CD4-positive, alpha-beta T cell treated with Interleukin-1 beta for 1 hour (primary cell): Measurements from ENCODE around the gene CWF19L2.
A peak's percentile ranks its signal among the peaks of the same experiment; 100 is the strongest.
"Not testable (repeated sequence)": the region's sequence is repeated elsewhere in the genome, so short reads cannot be mapped to it uniquely, and the experiment has no call there.

Source experiments
- DNase-seq, 2 donors: peaks; one replicate each; pipeline ENCODE4 v3.0.0-alpha.2; 2020 to 2022

CWF19L2 gene

GRCh38 chr11:107457558-107458271 is at the start of gene CWF19L2:
Gene CWF19L2 (minus strand): TSS chr11:107457825. CDS start chr11:107457816, 9 bp downstream.
- peak; percentile 92 to 93 for DNase-seq

GRCh38 chr11:107505647-107506225 is 48.1 kb upstream of the CWF19L2 start:
- no peak for DNase-seq

GRCh38 chr11:107504981-107505380 is 47.4 kb upstream of the CWF19L2 start:
- DNase-seq = no peak

- no peak for DNase-seq
Observed at GRCh38 chr11:107501713-107502112, 44.1 kb upstream of the CWF19L2 start.

GRCh38 chr11:107497371-107497770 is 39.7 kb upstream of the CWF19L2 start:
- DNase-seq = not testable (repeated sequence)

- no peak for DNase-seq
Observed at GRCh38 chr11:107496011-107496410, 38.4 kb upstream of the CWF19L2 start.

GRCh38 chr11:107494055-107494454 is 36.4 kb upstream of the CWF19L2 start:
- DNase-seq = no peak

- no peak for DNase-seq
Observed at GRCh38 chr11:107493117-107493516, 35.5 kb upstream of the CWF19L2 start.

GRCh38 chr11:107490836-107491235 is 33.2 kb upstream of the CWF19L2 start:
- DNase-seq = no peak

GRCh38 chr11:107482234-107482633 is 24.6 kb upstream of the CWF19L2 start:
- no peak for DNase-seq

- DNase-seq = no peak
Observed at GRCh38 chr11:107478922-107479321, 21.3 kb upstream of the CWF19L2 start.

GRCh38 chr11:107477820-107478219 is 20.2 kb upstream of the CWF19L2 start:
- DNase-seq = no peak

GRCh38 chr11:107473792-107474191 is 16.2 kb upstream of the CWF19L2 start:
- no peak for DNase-seq

- DNase-seq = no peak
Observed at GRCh38 chr11:107472966-107473365, 15.3 kb upstream of the CWF19L2 start.

GRCh38 chr11:107468596-107468995 is 11.0 kb upstream of the CWF19L2 start:
- DNase-seq = no peak

- no peak for DNase-seq
Observed at GRCh38 chr11:107467696-107468095, 10.1 kb upstream of the CWF19L2 start.

GRCh38 chr11:107466275-107466866 is 8.7 kb upstream of the CWF19L2 start:
- not testable (repeated sequence) for DNase-seq

GRCh38 chr11:107457205-107457557 is 444 bp downstream of the CWF19L2 start:
- no peak for DNase-seq

- no peak for DNase-seq
Observed at GRCh38 chr11:107453594-107454286, 3.9 kb downstream of the CWF19L2 start.

- DNase-seq = no peak
Observed at GRCh38 chr11:107446822-107447431, 10.7 kb downstream of the CWF19L2 start.

GRCh38 chr11:107442715-107443215 is 14.9 kb downstream of the CWF19L2 start:
- DNase-seq = no peak

GRCh38 chr11:107439586-107440167 is 17.9 kb downstream of the CWF19L2 start:
- no peak for DNase-seq

- no peak for DNase-seq
Observed at GRCh38 chr11:107438148-107438547, 19.5 kb downstream of the CWF19L2 start.
